GM12801 (cell line): Measurements from ENCODE around the gene CADM2.

Experiments used
- CTCF ChIP-seq: IDR thresholded peaks from one replicate; pipeline ENCODE4 v1.5.1; 2011; ENCODE audit warnings: control low read depth; ENCODE audit not compliant: insufficient read length; ENCODE audit errors: extremely low read depth

The CADM2 gene

GRCh38 chr3:85337895-85338294, 379.1 kb downstream of the CADM2 start:
- no peak for TF ChIP-seq CTCF

GRCh38 chr3:85342915-85343314, 384.1 kb downstream of the CADM2 start:
- no peak for TF ChIP-seq CTCF

GRCh38 chr3:85355572-85355971, 396.8 kb downstream of the CADM2 start:
- TF ChIP-seq CTCF, result no peak

GRCh38 chr3:85360742-85361387, 402.1 kb downstream of the CADM2 start:
- TF ChIP-seq CTCF, result no peak

GRCh38 chr3:85364296-85364909, 405.6 kb downstream of the CADM2 start:
- TF ChIP-seq CTCF, result no peak

- TF ChIP-seq CTCF, result no peak
Observed at GRCh38 chr3:85370341-85370740, 411.6 kb downstream of the CADM2 start.

DNA sequence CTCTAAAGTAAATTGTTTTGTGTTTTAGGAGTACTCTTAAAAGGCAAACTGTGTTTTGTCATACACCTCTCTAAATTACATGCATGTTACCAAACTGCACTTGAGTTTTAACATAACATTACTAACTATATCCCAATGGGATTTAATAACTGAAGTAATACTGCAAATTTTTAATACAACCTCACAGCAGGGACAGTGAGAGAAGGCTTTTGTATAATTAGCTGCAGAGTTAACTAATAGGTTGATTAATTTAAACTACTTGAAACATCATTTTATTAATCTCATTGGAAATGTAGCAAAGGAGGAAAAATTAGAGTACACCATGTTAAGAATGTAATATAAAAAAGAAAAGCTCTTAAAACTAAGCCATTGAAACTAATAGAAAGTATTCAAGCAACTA, 417.3 kb downstream of the CADM2 start:
- no peak for TF ChIP-seq CTCF
